ENCODE data around the gene USP6. TPM values are rescaled to one million over a fixed set of nuclear protein-coding genes. Genes with fewer than 3 reads are reported as not detected.

Gene USP6
- total and polyA plus RNA-seq, 2 of the 13 experiments (the other 11 are each of a cell fraction or from before 2014, with no cell fraction given), result 0.04 TPM; not detected in 1

DNA sequence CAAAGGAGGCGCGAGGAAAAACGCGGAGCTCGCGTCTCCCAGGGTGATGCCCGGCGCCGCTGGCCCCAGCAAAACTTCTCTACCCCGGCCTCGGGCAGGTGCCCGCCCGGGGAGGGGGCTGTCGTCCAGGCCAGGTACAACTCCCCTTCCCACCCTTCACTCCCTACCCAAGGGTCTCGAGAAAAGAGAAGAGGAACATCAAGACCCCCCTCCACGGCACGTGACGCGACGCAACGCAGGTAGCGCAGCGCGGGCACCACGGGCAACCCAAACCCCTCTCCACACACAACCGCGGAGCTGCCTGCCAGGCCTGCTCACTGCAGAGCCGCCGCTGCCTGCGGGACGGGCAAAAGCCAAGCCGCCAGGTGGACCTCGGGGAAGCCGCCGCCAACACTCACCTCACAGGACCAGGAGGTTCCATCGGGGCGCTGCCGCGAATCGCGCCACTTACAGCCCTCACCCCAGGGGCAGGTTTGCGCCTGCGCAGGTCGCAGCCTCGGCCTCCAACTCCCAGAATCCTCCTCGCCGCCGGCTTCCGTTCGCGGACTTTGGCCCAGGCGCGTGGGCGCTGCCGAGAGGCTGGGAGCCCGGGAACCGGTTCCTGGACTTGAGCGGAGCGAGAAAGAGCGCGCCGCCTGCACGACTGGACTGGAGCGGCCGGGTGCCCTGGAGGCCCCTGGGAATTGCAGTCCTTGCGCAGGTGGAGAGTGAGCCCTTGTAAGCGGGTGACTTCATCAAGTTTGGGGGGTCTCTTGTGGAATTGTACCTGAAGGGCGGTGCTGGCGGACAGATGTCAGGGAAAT, 4.2 kb upstream of the USP6 start, which contains the start of gene ZNF232 (continued):
- TF ChIP-seq, protein P1, sequence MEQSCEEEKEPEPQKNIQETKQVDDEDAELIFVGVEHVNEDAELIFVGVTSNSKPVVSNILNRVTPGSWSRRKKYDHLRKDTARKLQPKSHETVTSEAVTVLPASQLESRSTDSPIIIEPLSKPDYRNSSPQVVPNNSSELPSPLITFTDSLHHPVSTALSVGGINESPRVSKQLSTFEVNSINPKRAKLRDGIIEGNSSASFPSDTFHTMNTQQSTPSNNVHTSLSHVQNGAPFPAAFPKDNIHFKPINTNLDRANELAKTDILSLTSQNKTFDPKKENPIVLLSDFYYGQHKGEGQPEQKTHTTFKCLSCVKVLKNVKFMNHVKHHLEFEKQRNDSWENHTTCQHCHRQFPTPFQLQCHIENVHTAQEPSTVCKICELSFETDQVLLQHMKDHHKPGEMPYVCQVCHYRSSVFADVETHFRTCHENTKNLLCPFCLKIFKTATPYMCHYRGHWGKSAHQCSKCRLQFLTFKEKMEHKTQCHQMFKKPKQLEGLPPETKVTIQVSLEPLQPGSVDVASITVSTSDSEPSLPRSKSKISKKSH (CRISPR knock-in tag; IDR thresholded peaks at IDR 0.05; ENCODE audit: borderline replicate concordance), result peak; percentile 22; the same call in 1 of the 2 replicates
- TF ChIP-seq ZNF556 (CRISPR knock-in tag; IDR thresholded peaks at IDR 0.05; ENCODE audit: borderline replicate concordance) (peak; percentile 69; the same call in 1 of the 2 replicates), CEBPB (IDR thresholded peaks at IDR 0.05; ENCODE audit: borderline replicate concordance, low read depth, low read length) (no peak), SAP130 (CRISPR knock-in tag; IDR thresholded peaks at IDR 0.05; ENCODE audit: low read depth) (peak; percentile 93), KDM4B (CRISPR knock-in tag; IDR thresholded peaks at IDR 0.05) (no peak; the same call in 1 of the 2 replicates), TOE1 (CRISPR knock-in tag; IDR thresholded peaks at IDR 0.05) (no peak), GPN1 (CRISPR knock-in tag; IDR thresholded peaks at IDR 0.05; ENCODE audit: borderline replicate concordance) (no peak), ZNF75D (CRISPR knock-in tag; IDR thresholded peaks at IDR 0.05; ENCODE audit: borderline replicate concordance) (0 out of 2 replicates have a peak, but pooled peaks have one; percentile 23), ZFP37 (CRISPR knock-in tag; IDR thresholded peaks at IDR 0.05; ENCODE audit: borderline replicate concordance) (no peak), CBFB (CRISPR knock-in tag; IDR thresholded peaks at IDR 0.05) (0 out of 2 replicates have a peak, but pooled peaks have one; percentile 57), MYNN (CRISPR knock-in tag; IDR thresholded peaks at IDR 0.05; ENCODE audit: low read depth) (0 out of 2 replicates have a peak, but pooled peaks have one; percentile 30), MXI1 (IDR thresholded peaks at IDR 0.05; ENCODE audit: borderline replicate concordance, low read depth, low read length) (peak; percentile 90; the same call in 1 of the 3 replicates), NFYB (CRISPR knock-in tag; IDR thresholded peaks at IDR 0.05) (peak; percentile 74), ZNF121 (CRISPR knock-in tag; IDR thresholded peaks at IDR 0.05) (no peak), MZF1 (CRISPR knock-in tag; IDR thresholded peaks at IDR 0.05; ENCODE audit: borderline replicate concordance) (no peak), MLX (CRISPR knock-in tag; IDR thresholded peaks at IDR 0.05) (peak; percentile 81), CCDC6 (CRISPR knock-in tag; IDR thresholded peaks at IDR 0.05) (no peak), ZBTB8A (CRISPR knock-in tag; IDR thresholded peaks at IDR 0.05; ENCODE audit: borderline replicate concordance, low read depth) (no peak), KLF11 (CRISPR knock-in tag; IDR thresholded peaks at IDR 0.05) (no peak; the same call in 1 of the 2 replicates), ZNF558 (CRISPR knock-in tag; IDR thresholded peaks at IDR 0.05; ENCODE audit: borderline replicate concordance) (0 out of 2 replicates have a peak, but pooled peaks have one; percentile 53)
- TF ChIP-seq, protein P2, sequence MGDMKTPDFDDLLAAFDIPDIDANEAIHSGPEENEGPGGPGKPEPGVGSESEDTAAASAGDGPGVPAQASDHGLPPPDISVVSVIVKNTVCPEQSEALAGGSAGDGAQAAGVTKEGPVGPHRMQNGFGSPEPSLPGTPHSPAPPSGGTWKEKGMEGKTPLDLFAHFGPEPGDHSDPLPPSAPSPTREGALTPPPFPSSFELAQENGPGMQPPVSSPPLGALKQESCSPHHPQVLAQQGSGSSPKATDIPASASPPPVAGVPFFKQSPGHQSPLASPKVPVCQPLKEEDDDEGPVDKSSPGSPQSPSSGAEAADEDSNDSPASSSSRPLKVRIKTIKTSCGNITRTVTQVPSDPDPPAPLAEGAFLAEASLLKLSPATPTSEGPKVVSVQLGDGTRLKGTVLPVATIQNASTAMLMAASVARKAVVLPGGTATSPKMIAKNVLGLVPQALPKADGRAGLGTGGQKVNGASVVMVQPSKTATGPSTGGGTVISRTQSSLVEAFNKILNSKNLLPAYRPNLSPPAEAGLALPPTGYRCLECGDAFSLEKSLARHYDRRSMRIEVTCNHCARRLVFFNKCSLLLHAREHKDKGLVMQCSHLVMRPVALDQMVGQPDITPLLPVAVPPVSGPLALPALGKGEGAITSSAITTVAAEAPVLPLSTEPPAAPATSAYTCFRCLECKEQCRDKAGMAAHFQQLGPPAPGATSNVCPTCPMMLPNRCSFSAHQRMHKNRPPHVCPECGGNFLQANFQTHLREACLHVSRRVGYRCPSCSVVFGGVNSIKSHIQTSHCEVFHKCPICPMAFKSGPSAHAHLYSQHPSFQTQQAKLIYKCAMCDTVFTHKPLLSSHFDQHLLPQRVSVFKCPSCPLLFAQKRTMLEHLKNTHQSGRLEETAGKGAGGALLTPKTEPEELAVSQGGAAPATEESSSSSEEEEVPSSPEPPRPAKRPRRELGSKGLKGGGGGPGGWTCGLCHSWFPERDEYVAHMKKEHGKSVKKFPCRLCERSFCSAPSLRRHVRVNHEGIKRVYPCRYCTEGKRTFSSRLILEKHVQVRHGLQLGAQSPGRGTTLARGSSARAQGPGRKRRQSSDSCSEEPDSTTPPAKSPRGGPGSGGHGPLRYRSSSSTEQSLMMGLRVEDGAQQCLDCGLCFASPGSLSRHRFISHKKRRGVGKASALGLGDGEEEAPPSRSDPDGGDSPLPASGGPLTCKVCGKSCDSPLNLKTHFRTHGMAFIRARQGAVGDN (CRISPR knock-in tag; IDR thresholded peaks at IDR 0.05), result peak; percentile 98
- TF ChIP-seq, protein P3, sequence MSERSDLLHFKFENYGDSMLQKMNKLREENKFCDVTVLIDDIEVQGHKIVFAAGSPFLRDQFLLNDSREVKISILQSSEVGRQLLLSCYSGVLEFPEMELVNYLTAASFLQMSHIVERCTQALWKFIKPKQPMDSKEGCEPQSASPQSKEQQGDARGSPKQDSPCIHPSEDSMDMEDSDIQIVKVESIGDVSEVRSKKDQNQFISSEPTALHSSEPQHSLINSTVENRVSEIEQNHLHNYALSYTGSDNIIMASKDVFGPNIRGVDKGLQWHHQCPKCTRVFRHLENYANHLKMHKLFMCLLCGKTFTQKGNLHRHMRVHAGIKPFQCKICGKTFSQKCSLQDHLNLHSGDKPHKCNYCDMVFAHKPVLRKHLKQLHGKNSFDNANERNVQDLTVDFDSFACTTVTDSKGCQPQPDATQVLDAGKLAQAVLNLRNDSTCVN (CRISPR knock-in tag; IDR thresholded peaks at IDR 0.05; ENCODE audit: borderline replicate concordance), result peak; percentile 64; the same call in 1 of the 2 replicates

All from HepG2 (cell line).